GM18526 (cell line): ENCODE data around the gene ADSS2.

Experiments used
- POLR2A ChIP-seq: IDR thresholded peaks from 3 replicates; pipeline ENCODE4 v1.6.1; 2011; ENCODE audit not compliant: insufficient read length; ENCODE audit errors: extremely low read depth

Gene ADSS2

DNA sequence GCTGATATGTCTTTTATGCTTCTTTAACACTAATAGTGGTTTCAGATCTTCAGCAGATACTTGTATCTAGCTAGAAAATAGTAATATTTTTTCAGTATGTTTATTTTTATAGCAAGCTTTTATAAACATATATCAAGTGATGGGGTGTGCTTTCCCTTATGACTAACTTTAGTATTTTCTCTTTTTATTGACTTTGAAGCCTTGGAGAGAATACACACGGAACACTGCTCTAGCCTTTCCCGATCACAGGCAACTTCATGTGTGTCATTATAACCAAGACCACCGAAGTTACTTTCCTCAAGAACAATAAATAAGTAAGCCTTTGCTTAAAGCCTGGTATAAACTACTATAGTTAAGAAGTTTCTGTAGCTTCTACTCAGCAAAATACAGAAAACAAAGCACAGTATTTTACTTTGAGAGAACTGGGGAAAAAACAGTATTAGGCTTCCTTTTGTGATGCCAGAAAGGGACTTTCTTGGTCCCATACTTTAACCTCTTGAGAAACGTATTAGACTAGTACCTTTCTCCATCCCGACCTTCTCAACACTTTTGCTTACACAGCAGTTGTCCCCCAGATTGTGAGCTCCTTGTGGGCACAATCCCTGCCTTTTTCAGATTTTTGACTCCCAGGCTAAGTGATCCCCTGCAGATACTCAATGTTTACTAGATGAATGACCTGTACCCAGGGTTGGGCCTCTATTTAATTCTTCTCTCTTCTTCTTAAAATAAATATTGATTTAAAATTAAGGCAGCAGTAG lies 3.3 kb downstream of the ADSS2 start:
- TF ChIP-seq POLR2A = no peak

DNA sequence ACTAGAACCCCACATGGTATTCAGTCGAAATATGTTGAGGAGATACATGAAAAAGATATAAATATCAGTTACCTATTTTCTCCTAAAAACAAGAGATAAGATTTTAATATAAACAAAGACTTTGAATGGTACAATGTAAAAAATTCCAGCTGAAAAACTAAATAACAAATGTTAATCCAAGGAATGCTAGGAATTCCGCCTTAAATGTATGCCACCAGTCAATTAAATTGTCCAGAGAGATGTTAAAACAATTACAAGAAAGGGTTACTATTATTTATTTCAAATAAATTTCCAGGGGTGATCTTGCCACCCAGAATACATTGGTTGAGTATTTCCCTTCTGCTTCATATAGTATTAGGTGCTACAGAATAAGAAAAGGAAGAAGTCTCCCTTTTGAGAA lies 4.2 kb downstream of the ADSS2 start:
- no peak for TF ChIP-seq POLR2A

DNA sequence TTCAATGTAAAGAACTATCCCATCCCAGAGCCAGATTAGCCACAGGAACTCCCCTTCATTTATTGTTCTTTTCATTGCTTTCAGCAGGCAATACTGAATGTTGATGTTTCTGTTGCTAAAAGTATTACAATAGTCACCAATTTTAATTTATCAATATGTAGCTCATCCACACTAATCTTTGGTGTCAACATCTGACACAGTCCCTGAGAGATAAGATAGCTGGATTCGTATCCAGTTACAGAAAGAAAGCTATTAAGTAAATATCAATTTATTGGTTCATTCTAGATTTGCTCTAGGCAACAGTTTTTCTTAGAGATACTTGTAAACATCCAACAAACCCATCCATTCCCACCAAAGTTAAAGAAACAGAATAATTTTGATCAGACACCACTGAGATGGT lies 4.7 kb downstream of the ADSS2 start:
- no peak for TF ChIP-seq POLR2A

DNA sequence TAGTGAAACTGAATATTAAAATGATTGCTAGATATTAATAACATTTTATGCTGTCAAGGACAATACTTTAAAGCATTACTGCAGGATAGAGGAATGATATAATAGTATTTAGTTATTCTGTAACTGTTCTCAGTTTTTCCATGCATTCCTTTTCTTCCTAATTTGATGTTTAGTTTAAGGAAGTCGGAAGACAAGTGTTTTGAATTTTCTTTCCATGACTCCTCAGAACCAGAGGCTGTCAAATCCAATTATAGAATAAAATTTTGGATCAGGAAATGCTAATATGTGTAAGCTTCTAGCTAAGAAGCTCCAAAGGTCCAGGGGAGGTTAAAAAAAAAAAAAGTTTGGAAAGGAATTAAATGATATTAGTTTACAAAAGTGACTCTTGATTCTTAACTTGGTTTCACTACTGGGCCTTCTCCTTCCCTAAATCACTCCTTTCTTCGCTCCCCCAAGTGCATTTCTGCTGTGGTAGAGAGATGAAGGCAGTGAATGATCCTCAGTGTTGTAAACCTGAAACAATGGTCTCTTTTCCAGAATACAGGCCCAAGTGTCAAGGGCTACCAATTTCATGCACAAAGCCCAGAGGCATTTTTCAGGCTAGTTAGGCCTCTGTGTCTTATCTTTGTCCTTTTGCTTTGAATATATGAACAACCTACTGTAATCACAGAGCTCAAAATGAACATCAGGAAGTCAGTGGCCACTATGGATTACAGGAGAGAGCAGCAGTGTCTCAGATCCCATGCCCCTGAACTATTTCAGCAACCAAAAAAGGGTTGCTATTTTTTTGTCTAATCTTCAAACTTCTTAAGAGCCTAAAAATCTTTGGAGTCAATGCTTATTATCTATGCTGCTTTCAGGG lies 6.2 kb downstream of the ADSS2 start:
- TF ChIP-seq POLR2A = no peak

DNA sequence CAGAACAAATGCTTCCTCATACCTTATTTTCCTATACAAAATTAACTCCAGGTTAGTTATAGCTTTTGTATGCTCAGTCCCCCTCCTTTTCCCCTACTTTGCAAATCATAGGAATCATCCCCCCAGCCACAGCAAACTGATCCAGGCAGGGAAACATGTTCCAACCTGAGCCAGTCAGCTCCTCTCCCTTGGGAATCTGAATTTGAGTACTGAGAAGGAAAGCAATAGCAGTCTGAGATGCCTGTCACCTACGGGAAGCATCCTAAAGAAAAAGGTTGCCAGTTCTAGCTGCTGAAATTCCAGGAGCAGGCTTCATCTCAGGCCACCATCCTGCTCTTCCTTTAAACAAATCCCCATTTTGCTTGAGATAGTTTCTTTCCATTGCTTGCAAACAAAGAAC lies 6.9 kb downstream of the ADSS2 start:
- no peak for TF ChIP-seq POLR2A

DNA sequence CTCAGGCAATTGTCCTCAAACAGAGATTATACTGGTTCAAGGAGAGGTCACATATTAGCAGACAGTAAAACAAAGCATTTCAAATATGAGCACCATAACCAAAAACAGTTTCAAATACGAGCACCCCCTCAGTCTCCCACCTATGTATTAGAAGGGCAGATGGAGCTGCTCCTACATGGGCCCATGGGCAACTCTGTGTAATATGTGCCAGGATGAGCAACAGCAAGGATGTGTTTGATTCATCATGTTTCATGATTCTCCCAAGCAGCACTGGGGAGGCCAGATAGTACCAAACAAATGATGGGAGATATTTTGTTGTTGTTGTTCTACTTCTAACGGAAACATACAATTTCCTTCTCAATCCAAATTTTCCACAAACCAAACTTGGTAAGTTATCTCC lies 8.9 kb downstream of the ADSS2 start:
- no peak for TF ChIP-seq POLR2A

DNA sequence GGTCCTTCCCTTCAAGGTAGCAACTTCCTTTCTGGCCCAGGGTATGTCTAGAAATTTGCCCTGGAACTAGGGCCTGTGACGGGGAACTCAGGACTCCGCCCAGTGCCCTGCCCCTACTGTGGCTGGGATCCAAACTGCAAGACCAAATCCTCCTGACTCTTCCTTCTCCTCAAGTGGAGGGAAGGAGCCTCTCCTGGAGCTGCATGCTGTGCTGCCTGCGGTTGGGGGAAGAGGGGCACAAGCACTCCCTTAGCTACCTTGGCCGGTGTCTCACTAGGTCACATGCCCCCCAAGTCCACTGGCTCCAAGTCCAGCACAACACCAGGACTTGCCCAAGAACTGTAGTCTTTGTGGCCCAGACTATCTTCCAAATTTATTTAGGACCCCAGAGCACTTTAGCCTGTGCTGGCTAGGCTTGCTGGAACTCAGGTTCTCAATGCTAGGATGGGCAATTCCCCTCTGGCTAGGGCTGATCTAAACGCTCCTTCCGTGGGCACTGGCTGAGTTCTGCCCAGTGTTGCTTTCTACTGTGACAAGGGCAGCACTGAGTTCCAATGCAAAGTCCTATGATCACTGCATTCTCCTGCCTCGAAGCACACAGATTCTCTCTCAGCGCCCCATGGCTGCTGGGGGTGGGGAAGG lies 12.2 kb downstream of the ADSS2 start:
- TF ChIP-seq POLR2A = no peak

DNA sequence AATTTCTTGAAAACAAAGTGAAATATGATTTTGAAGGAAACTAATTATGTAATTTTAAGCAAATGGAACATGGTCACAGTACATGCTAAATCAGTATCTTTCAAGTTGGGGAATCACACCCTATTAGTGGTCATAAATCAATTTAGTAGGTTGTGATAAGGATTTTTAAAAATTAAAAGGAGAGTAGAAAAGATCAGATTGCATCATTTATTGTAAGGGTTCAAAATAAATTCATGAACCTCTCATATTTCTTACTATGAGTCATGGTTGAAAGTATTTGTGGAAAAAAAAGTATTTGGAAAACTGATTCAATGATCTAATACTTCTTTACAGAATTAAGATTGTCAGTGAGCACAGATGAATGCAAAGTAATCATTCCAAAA lies 14.6 kb downstream of the ADSS2 start:
- no peak for TF ChIP-seq POLR2A

DNA sequence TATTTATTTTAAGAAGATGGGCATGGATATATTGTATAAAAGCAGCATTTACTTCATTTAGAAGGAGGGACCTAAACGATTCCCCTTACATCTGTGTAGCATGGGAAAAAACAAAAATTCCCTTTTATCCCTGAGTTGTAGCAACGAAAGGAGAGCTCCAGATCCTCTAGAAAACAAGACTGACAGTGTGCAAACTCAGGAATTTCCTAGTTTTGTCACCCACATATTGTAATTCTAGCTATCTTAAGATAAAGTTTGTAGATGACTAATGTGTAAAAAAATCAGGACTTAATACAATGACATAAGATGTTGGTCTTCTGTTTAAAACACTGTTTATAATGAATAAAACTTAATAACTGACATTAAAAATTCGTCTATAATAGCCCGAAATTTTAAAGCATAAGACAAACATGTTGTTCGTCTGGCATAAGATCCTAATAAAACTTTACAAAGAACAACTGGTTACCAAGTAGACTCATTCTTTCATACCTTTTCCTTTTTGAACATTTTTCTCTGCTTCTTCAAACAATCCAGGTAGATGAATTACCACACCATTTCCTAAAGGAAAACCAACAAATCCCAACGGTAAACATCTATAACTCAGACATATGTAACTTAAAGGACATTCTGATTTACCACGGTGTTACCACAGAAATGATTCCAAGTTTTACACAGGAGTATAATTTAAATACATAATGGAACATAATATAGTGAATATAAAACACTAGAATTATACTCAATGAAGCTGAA lies 15.2 kb downstream of the ADSS2 start:
- TF ChIP-seq POLR2A = no peak

DNA sequence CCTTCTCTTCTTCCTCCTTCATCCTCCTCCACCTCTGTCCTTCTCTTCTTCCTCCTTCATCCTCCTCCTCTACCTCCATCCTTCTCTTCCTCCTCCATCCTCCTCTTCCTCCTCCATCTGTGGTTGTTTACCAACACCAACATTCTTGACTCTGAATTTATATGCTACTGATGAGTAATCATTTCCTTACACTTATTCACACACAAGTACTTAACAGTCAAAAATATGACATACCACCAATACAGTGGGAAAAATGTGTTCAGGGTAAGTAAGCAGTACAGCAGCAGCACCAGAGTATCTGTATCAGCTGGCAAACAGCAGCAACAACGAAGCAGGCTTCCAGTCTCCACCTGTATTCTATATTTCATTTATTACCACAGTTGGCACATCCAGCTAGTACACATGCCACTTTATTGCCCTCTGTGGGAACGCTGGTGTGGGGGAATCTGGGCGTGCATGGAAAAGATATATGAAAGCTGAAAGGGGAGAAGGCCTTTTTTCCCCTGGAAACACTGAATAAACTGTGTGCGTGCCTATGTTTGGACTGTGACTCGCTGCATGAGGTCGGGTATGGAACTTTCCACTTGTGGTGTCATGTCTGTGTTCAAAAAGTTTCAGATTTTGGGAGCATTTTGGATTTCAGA lies 16.0 kb downstream of the ADSS2 start:
- no peak for TF ChIP-seq POLR2A

DNA sequence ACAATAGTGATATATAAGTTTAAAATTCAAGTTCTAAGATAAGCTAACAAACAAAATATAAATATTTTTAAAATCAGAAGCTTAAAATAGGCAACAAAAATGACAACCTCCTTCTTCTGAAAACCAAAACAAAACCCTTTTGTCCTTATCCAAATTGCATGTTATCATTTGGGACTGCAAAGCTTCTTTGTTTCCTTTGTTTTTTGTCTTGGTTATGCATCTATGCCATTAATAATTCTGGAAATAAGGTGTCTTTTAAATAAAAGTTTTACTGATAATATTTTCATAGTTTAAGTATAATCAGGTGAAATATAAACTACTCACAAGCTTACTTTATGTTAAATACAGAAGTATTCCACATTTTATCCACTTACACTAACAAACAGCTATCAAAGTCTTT lies 20.5 kb downstream of the ADSS2 start:
- no peak for TF ChIP-seq POLR2A

DNA sequence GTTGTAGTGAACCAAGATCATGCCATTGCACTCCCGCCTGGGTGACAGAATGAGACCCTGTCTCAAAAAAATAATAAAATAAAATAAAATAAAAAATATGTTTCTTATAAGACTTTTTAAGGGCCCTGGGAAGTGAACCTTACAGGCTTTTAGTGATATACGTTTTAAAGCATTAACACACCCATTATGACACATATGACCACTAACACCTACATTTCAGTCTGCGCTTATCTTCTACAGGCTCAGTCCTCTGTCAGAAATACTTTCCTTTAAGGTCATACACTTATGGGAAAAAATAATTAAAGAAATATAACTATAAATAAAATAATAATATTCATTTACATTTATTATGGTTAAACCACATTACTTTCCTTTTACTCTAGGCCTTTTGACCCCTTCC lies 21.9 kb downstream of the ADSS2 start:
- TF ChIP-seq POLR2A = no peak

DNA sequence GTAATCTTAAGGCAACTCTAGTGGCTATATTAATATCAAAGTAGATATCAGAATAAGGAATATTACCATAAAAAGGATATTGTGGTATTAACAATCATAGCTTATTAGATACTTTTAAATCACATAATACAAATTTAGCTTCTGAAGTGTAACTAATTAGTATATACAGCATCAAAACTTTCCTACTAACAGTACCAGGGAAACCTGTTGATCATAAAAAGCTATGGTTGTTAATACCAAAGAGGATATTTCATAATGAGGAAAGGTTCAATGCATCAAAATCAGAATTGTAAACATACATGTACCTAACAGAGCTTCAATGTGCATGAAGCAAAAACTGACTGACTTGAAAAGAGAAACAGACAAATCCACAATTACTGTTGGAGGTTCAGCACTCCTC lies 24.1 kb downstream of the ADSS2 start:
- no peak for TF ChIP-seq POLR2A

DNA sequence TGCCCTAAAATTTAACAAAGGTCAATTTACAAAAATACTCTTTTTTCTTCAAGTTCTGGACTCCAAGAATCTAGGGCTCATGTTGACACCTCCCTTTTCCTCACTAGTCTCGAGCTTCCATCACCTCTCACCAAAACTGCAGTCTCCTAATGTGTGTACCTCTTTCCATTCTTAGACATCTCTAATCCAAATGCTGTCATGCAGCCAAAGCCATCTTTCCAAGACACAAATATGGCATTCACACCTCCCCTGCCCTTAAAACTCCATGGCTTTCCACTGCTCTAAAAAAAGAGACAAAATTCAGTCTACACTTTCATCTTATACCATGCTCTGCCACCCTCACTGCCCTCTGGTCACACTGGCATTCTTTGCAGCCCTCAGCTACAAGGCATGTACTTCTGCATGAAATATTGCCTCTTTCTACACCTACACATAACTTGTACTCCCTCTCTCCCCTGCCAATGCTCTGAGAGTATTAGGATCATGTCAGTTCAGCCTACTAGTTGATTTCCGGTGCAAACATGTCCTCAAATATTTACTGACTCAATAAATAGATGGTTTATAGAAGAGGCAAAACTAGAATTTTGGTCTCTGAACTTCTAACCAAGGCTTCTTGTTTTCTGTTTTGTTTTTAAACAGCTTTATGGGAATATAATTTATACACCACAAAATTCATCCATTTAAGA lies 26.9 kb downstream of the ADSS2 start:
- no peak for TF ChIP-seq POLR2A
